Trophoblast cell (in vitro differentiated cells and primary cell): ENCODE measurements around the gene WDR35.
A peak's percentile ranks its signal among the peaks of the same experiment; 100 is the strongest.
"Not testable (repeated sequence)": the region's sequence is repeated elsewhere in the genome, so short reads cannot be mapped to it uniquely, and the experiment has no call there.

Source experiments
- DNase-seq, 2 donors: peaks; one replicate each; pipeline ENCODE4 v3.0.0-alpha.2; 2016
- H2AFZ ChIP-seq: 2 replicates; pipeline ENCODE4 v1.6.1; 2013; ENCODE audit warnings: low read length, moderate library complexity, mild to moderate bottlenecking; ENCODE audit not compliant: insufficient read depth, poor library complexity
- H2AK5ac ChIP-seq: 2 replicates; pipeline ENCODE4 v1.6.1; 2013; ENCODE audit warnings: mild to moderate bottlenecking, low read length
- H2BK120ac ChIP-seq: 2 replicates; pipeline ENCODE4 v1.6.1; 2013; ENCODE audit warnings: low read length, mild to moderate bottlenecking, moderate library complexity; ENCODE audit not compliant: insufficient read depth, poor library complexity
- H2BK12ac ChIP-seq: 2 replicates; pipeline ENCODE4 v1.6.1; 2013; ENCODE audit warnings: mild to moderate bottlenecking, low read length, moderate library complexity
- H2BK5ac ChIP-seq: 2 replicates; pipeline ENCODE4 v1.6.1; 2013; ENCODE audit warnings: low read length, low read depth, moderate library complexity, mild to moderate bottlenecking; ENCODE audit not compliant: poor library complexity
- H3K14ac ChIP-seq: 2 replicates; pipeline ENCODE4 v1.6.1; 2013; ENCODE audit warnings: mild to moderate bottlenecking, low read length
- H3K18ac ChIP-seq: 2 replicates; pipeline ENCODE4 v1.6.1; 2013; ENCODE audit warnings: mild to moderate bottlenecking, low read length
- H3K23ac ChIP-seq: 2 replicates; pipeline ENCODE4 v1.6.1; 2013; ENCODE audit warnings: low read length
- H3K27ac ChIP-seq: 2 replicates; pipeline ENCODE4 v1.5.1; 2013; ENCODE audit warnings: low read depth, mild to moderate bottlenecking, inconsistent platforms, low read length, moderate library complexity
- H3K27me3 ChIP-seq: 2 replicates; pipeline ENCODE4 v1.6.1; 2013; ENCODE audit warnings: inconsistent platforms, mild to moderate bottlenecking, low read length, moderate library complexity; ENCODE audit not compliant: insufficient read depth
- H3K36me3 ChIP-seq, 2 experiments: 1 replicate in 1 of 2; 2 replicates in 1 of 2; pipeline ENCODE4 v1.6.1; 2013; ENCODE audit warnings: low read length in 2 of 2, mild to moderate bottlenecking in 2 of 2, moderate library complexity in 1 of 2; ENCODE audit not compliant: insufficient read depth in 2 of 2, control insufficient read depth in 1 of 2
- H3K4ac ChIP-seq: 2 replicates; pipeline ENCODE4 v1.6.1; 2013; ENCODE audit warnings: low read depth, mild to moderate bottlenecking, low read length, moderate library complexity
- H3K4me1 ChIP-seq, 2 experiments: 1 replicate in 1 of 2; 2 replicates in 1 of 2; pipeline ENCODE4 v1.6.1; 2013; ENCODE audit warnings: low read length in 2 of 2, mild to moderate bottlenecking in 2 of 2, moderate library complexity in 1 of 2; ENCODE audit not compliant: insufficient read depth in 2 of 2, control insufficient read depth in 1 of 2
- H3K4me2 ChIP-seq: 2 replicates; pipeline ENCODE4 v1.6.1; 2013; ENCODE audit warnings: inconsistent platforms, mild to moderate bottlenecking, low read length, moderate library complexity
- H3K4me3 ChIP-seq: 2 replicates; pipeline ENCODE4 v1.5.1; 2013; ENCODE audit warnings: mild to moderate bottlenecking, low read depth, low read length, inconsistent platforms
- H3K79me1 ChIP-seq: one replicate; pipeline ENCODE4 v1.6.1; 2013; ENCODE audit warnings: low read length
- H3K79me2 ChIP-seq: 2 replicates; pipeline ENCODE4 v1.6.1; 2013; ENCODE audit warnings: low read length, mild to moderate bottlenecking; ENCODE audit not compliant: control insufficient read depth, insufficient read depth, poor library complexity
- H3K9ac ChIP-seq: 2 replicates; pipeline ENCODE4 v1.6.1; 2013; ENCODE audit warnings: mild to moderate bottlenecking, low read length
- H3K9me3 ChIP-seq: 2 replicates; pipeline ENCODE4 v1.6.1; 2013; ENCODE audit warnings: low read depth, mild to moderate bottlenecking, control low read depth, inconsistent platforms, low read length; ENCODE audit not compliant: insufficient read depth
- H4K12ac ChIP-seq: 2 replicates; pipeline ENCODE4 v1.6.1; 2013; ENCODE audit warnings: low read depth, mild to moderate bottlenecking, low read length, moderate library complexity
- H4K8ac ChIP-seq: 2 replicates; pipeline ENCODE4 v1.6.1; 2013; ENCODE audit warnings: low read depth, mild to moderate bottlenecking, low read length, moderate library complexity
- H4K91ac ChIP-seq: one replicate; pipeline ENCODE4 v1.6.1; 2013; ENCODE audit warnings: low read depth, mild to moderate bottlenecking, low read length, moderate library complexity
- WGBS: extraction: QIAGEN DNeasy Blood & Tissue Kit; methylation state at CpG from one replicate; pipeline ENCODE4 v1.1.7; 2013; ENCODE audit warnings: missing lambda C conversion rate; ENCODE audit not compliant: insufficient read length, insufficient coverage; ENCODE audit errors: extremely low coverage; 5-methylcytosine and 5-hydroxymethylcytosine counted together

The WDR35 gene

GRCh38 chr2:19932928-19933327, 57.0 kb downstream of the WDR35 start:
- H3K36me3 ChIP-seq: peaks cover 2 to 5% of the 10 kb centered on the region in 2 experiments
- no peak overlapping the region for H4K91ac ChIP-seq
- H2AFZ ChIP-seq: no peak overlapping the region
- no peak overlapping the region for H2AK5ac ChIP-seq
- no peak overlapping the region for H3K4me3 ChIP-seq
- peak overlapping the region; percentile 47 for H3K4me2 ChIP-seq
- H2BK120ac ChIP-seq: no peak overlapping the region
- H2BK12ac ChIP-seq: no peak overlapping the region
- no CpG with 5 or more reads among the region's 2 CpGs for WGBS
- H2BK5ac ChIP-seq: no peak overlapping the region
- H3K4me1 ChIP-seq: peaks cover 0 to 2% of the 10 kb centered on the region in 2 experiments
- no peak overlapping the region for H3K9ac ChIP-seq
- no peak overlapping the region for H3K4ac ChIP-seq
- H3K27me3 ChIP-seq: no peaks in the 10 kb centered on the region
- peak overlapping the region; percentile 85 for H3K27ac ChIP-seq
- H4K12ac ChIP-seq: no peak overlapping the region
- H3K9me3 ChIP-seq: no peaks in the 10 kb centered on the region
- no peak for DNase-seq
- H3K18ac ChIP-seq: no peak overlapping the region
- H3K79me1 ChIP-seq: peaks cover 3% of the 10 kb centered on the region
- H4K8ac ChIP-seq: no peak overlapping the region
- H3K14ac ChIP-seq: no peak overlapping the region
- H3K79me2 ChIP-seq: no peaks in the 10 kb centered on the region
- H3K23ac ChIP-seq: no peak overlapping the region

GRCh38 chr2:19929226-19929625, 60.7 kb downstream of the WDR35 start:
- H3K4ac ChIP-seq: no peak overlapping the region
- H3K27ac ChIP-seq: no peak overlapping the region
- peaks cover 2% of the 10 kb centered on the region in 2 experiments for H3K4me1 ChIP-seq
- H3K18ac ChIP-seq: no peak overlapping the region
- no peak overlapping the region for H3K14ac ChIP-seq
- H3K4me2 ChIP-seq: no peak overlapping the region
- H3K36me3 ChIP-seq: peaks cover 2% of the 10 kb centered on the region in 2 experiments
- H3K9me3 ChIP-seq: no peaks in the 10 kb centered on the region
- no peak overlapping the region for H2BK5ac ChIP-seq
- H4K12ac ChIP-seq: no peak overlapping the region
- no peak overlapping the region for H3K4me3 ChIP-seq
- H2BK12ac ChIP-seq: no peak overlapping the region
- H4K8ac ChIP-seq: no peak overlapping the region
- H2AK5ac ChIP-seq: no peak overlapping the region
- H4K91ac ChIP-seq: no peak overlapping the region
- H3K27me3 ChIP-seq: no peaks in the 10 kb centered on the region
- H2BK120ac ChIP-seq: no peak overlapping the region
- H2AFZ ChIP-seq: no peak overlapping the region
- H3K79me2 ChIP-seq: no peaks in the 10 kb centered on the region
- no peak overlapping the region for H3K23ac ChIP-seq
- no peak overlapping the region for H3K9ac ChIP-seq
- peaks cover 3% of the 10 kb centered on the region for H3K79me1 ChIP-seq
- DNase-seq: no peak

- DNase-seq: peak in 1 of 2 donors; percentile 15
- not testable (repeated sequence) for H3K4me1 ChIP-seq
These were observed 62.1 kb downstream of the WDR35 start for GRCh38 chr2:19927816-19928215.

GRCh38 chr2:19924526-19924925, 65.4 kb downstream of the WDR35 start:
- H3K4me1 ChIP-seq, H3K79me1 ChIP-seq, H3K18ac ChIP-seq, H4K91ac ChIP-seq, H3K79me2 ChIP-seq, H3K4ac ChIP-seq, H4K8ac ChIP-seq, DNase-seq, H3K14ac ChIP-seq, H3K4me3 ChIP-seq, H2AK5ac ChIP-seq, H3K27ac ChIP-seq, H2BK5ac ChIP-seq, H4K12ac ChIP-seq, H3K9me3 ChIP-seq, H2BK120ac ChIP-seq, H3K23ac ChIP-seq, H3K9ac ChIP-seq, H3K36me3 ChIP-seq, H2BK12ac ChIP-seq, H2AFZ ChIP-seq, H3K4me2 ChIP-seq, H3K27me3 ChIP-seq: not testable (repeated sequence)
- no CpG with 5 or more reads among the region's 4 CpGs for WGBS

More at GRCh38 chr2:19927816-19928215, 62.1 kb downstream of the WDR35 start:
- H3K4ac ChIP-seq, H3K14ac ChIP-seq, H3K9ac ChIP-seq, H2AK5ac ChIP-seq, H4K8ac ChIP-seq, H2BK5ac ChIP-seq, H3K79me1 ChIP-seq, H3K18ac ChIP-seq, H3K36me3 ChIP-seq, H2BK120ac ChIP-seq, H2AFZ ChIP-seq, H3K23ac ChIP-seq, H3K79me2 ChIP-seq, H3K4me2 ChIP-seq, H3K27ac ChIP-seq, H3K4me3 ChIP-seq, H3K9me3 ChIP-seq, H4K91ac ChIP-seq, H2BK12ac ChIP-seq, H3K27me3 ChIP-seq, H4K12ac ChIP-seq: not testable (repeated sequence)
- no CpG with 5 or more reads among the region's 1 CpG for WGBS
